HG02852 (cell line): ENCODE measurements around the gene ZFHX3.

Experiments used
- ATAC-seq: cut with Tn5 transposase; IDR thresholded peaks from one replicate; pipeline ENCODE4 v1.9.1; 2021; ENCODE audit warnings: mild to moderate bottlenecking, moderate library complexity; ENCODE audit not compliant: unreplicated experiment

Gene ZFHX3

DNA sequence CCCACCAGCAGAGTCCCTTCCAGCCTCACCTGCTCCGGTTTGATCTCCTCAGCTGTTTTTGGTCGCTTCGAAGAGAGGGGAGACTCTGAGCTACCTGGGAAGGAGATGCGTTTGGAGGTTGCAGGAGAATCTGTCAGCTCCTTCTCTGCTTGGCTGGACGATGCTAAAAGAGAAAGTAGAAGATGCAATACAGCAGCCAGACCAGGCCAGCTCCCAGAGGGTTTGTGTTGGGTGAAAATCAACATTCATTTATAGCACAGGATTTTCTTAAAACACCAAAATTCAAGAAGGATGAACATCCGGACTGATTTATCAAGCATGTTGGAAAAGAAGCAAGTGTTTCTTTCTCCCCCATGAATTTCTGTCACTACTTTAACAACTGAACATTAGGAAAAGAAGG lies 236.1 kb downstream of the ZFHX3 start:
- ATAC-seq: no peak

DNA sequence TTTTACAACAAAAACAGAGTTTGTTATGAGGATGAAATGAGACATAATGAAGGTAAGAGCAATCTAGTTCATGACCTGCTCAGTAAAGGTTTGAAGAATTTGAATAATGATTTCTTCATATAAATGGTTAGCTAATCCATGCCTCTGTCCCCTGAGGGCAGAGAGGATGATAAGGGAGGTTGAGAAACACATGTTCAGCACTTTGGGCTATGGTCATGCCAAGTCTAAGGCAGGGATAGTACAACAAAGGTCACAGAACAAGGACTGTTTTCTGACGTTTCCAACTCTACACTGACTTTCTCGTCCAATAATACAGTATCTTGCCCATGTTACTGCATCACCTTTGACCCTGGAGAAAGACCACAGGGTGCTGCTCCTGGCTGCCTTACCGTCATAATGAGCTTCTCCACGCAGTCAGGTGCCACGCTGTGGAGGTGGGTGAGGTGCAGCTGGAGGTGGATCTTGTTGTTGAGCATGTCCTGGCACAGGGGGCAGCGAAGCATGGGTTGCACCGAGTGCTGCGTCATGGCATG lies 236.7 kb downstream of the ZFHX3 start:
- no peak for ATAC-seq

DNA sequence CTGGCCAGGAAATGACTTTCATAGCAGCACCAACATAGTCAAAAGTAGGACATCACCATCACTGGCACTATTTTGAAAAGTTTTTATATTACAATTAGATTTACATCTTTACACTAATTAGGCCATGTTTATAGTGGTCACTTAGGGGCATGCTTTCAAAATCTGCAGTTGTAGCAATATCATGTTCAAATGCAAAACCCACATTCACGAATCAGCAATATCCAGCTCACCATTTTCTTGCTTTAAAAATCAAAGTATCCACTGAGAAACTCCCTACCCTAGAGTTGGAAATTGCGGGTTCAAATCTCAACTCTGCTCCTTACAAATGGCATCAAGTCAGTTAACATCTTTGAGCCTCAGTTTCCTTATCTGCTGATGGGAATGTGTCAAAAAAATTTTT lies 237.4 kb downstream of the ZFHX3 start:
- no peak for ATAC-seq

DNA sequence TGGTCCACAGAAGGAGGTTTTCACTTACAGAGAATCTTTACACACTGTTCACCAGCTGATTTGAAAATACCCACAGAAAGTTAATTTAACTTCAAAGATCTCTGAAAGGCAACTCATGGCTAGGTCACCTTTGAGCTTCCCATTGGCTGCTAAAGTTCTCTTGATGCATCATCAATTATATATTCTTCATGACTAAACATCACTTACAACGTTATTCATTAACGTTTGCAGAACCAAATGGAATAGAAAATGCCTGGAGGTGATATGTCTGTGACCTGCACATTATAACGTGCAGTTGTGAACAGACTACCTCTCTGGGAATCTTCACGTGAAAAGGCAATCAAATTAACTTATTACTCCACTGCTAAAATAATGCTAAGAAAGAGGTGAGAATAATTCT lies 238.5 kb downstream of the ZFHX3 start:
- ATAC-seq: no peak

DNA sequence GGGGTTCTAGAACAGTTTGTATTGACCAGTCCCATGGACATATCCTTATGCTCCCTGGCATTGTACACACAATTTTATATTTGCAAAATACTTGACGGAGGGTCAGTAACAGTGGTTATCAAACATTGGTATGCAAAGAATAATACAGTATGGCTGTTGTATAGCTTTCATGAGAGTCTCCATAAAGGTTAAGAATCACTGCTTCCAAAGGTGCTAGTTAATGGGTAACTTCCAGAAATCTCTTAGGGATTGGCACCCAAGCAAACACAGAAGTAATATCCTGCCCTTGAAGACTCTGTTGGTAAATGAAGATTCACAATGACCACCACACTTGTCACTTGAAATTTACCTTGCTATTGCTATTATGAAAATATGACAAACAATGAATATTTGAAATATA lies 239.2 kb downstream of the ZFHX3 start:
- ATAC-seq: no peak

DNA sequence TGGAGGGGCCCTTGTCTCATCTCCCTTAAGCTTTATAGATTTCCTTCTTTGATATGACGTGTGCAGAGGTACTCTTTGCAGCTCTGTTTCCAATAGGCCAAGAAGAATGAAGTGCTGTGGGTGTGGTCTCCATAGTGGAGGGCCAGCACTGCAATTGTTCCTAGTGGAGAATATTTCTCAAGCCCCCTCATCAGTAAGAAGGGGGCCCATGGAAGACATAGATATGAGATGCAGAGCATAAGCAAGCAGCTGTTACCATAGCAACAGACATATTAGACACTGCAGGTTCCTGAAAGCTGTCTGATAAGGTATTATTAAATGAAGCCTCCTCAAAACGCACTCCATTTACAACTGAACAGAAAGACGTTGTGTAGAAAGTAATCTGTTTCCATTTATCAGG lies 240.7 kb downstream of the ZFHX3 start:
- ATAC-seq: no peak

DNA sequence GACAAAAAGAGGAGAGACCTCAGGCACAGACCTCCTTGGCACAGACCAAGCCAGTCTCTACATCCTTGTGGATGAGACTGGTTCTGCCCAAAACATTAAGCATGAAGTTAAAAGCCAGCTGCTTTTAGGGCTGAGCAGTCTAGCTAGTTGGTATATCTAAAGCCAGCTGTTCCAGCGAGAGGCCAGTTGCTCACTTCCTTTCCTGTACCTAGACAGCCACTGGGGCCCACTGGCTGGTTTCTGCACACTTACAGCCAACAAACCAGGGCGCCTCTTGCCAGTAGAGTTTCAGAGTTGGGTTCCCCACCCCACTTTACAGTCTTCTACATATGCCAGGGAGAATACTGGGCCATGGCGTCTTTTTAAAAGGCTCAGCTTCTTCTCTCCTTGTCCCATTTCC lies 242.4 kb downstream of the ZFHX3 start:
- ATAC-seq: no peak

DNA sequence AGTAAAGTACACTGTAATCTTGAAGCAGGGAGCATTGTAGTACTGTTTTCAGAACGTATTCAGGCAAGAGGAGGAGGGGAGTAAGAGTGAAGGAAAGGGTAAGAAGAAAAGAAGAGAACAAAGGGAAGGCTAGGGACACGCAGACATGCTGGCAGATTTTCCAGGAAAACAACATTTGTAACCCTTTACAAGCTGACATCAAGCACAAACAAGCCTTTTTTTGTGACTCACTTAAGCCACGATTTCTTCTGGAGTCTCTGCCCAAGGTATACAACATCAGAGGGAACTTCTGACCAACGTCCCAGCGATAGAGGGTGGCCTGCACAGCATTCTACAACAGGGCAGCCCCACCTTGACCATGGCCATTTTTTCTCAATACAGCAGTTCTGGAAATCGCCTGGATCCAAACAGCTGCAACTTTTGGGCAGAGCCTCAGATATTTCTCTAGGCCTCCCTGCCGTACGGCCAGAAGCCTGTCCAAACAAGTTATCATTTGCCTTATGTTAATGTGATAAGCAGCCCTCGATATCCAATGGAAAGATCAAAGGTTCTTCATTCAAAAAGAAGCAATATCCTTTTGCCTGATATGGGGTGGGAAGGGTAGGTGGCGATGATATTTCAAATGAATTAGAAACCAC lies 247.3 kb downstream of the ZFHX3 start:
- ATAC-seq: no peak

DNA sequence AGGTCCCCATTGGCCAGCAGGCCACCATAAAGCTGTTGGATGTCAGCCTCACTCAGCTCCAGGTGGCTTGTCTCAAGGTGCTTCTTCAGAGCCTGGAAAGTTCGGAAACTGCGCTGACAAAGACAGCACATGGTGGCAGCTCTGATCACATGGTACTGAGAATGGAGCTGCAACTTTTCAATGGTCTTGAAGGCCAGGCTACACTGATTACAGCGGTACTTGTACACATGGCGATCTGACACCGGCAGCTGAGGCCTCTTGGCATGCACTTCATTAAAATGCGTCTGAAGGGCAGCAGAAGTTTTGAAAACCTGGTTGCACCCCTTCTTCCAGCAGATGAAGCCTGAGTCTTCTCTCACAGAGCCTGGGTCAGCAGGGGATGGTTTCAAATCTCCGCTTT lies 249.7 kb downstream of the ZFHX3 start:
- ATAC-seq: no peak

DNA sequence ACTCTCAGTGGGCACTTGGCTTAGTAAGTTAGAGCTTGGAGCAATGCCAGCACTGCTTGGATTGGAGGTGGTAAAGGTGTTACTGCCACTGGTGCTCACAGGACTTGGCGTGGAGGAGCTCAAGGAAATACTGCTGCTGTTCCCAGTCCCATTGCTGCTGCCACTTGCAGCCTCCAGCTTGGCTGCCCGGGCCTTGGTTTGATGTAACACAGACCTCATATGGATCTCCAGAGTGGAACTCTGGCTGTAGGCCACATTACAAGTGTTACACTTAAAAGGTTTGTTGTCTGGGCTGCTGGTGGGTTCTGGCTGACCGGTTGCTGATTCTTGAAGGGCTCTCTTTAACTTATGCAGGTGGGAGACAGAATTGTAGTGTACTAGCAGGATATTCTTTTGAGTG lies 250.3 kb downstream of the ZFHX3 start:
- ATAC-seq: no peak

DNA sequence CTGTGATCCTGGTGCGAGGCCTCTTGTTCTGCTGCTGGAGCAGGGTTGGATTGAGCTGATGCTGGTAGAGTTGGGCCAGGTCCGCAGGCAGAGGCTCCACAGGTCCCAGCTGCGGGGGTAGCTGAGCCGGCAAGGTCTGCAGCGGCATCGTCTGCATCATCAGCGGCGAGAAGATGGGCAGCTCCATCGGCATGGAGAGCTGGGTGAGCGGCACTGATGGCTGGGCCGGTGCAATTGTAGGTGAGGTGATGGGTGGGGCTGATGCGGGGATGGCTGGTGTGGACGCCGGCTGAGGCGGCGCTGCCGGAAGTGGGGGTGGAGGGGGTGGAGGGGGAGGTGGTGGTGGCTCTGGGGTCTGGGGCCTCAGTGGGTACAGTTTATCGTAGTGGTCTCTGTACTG lies 251.7 kb downstream of the ZFHX3 start:
- no peak for ATAC-seq

DNA sequence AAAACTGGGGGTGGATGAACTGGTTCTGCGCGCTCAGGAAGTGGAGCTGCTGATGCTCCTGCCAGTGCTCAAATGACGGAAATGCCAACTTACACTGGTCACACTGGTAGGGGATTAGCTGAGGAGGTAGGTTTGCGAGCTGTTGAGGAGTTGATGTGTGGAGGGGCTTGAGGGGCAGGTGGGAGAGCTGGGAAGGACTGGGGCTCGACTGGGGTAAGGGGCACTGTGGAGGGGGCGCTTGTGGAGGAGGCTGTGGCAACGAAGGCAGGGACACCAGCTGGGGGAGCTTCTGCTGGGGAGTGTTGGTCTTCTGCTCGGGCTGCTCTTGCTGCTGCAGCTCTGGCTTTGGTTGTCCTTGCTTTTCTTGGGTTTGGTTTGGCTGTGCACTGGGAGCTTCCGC lies 252.9 kb downstream of the ZFHX3 start:
- ATAC-seq: no peak

DNA sequence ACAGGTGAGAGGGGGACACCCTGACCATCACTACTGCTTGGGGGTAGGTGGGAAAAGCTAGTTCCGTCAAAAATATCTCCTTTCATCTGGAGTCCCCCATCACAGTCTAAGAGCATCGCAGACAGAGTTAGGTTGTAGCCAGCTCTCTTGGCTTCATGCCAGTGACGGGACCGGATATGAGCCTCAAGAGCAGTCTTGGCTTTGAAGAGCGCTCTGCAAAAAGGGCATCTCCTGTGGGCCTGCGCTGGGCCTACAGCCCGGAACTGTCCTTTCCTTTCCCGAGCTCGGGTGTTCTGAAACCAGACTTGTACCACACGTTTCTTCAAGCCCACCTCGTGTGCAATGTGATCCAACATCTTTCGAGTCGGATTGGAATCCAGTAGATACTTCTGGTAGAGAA lies 253.6 kb downstream of the ZFHX3 start:
- ATAC-seq: no peak

DNA sequence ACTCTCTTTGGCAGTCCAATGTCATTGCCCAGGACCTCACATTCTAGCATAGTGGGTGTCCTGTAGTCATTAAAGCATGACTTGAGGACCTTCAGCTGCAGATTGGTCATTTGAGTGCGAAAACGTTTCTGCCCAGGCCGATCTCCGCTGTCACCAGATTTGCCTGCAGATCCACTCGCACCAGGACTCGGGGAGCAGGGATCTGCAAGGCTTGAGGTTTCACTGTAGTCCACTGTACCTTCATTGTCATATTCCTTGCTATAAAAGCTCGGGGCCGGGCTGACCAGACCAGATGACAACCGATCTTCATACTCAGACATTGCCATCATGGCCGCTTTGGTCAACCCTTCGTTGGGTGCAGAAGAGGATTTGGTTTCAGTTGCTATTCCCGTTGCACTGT lies 254.2 kb downstream of the ZFHX3 start:
- no peak for ATAC-seq

DNA sequence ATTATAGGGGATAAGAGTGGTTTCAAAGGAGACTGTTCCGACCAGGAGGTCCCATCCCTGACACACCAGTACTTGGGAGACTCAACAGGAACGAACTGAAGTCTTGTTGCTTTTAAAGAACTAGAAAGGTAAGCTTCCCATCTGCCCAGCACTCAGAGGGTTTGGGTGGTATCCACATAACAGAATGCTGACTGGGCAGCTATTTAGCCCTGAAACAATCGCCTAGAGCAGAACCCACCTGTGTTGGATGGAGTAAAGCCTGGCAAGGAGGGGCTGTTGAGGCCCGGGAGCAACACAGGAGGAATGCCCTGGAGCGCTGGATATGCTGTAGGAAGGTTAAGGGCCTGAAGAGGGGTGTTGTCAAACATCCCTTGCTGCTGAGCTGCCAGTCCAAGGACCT lies 254.9 kb downstream of the ZFHX3 start:
- no peak for ATAC-seq

DNA sequence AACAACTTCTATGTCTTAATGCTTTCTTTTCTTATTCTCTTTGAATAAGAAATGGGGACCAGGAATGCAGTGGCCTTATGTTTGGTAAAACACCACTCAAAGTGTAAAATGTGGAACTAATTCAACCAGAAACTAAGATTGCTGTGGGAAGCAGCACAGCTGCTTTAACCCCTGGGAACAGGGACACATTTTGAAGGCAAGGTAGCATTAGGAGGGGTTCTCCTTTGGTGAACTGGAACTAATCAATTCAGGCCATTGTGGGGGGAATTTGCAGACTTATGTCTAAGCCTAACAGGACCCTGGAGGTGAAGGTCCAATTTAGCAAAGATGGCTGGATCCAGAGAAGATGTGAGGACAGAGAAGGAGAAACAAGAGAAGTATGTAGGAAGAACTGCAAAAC lies 256.1 kb downstream of the ZFHX3 start:
- no peak for ATAC-seq

DNA sequence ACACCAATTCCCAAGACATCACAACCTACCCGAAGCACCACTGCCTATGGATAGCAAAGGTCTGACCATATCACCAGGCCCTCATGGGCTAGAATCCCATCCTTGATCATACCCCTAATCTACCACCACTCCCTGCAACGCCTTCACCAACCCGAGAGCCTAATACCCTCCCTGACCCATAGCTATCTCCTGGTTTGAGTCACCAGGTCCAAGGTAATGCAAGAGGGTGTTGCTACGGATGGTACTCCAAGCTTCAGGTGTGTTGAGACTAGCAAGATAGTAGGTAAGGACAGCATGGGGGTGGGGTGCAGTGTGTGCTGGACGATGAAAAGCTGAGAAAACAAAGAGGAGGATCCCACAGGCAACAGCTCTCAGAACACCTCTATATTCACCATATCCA lies 258.0 kb downstream of the ZFHX3 start:
- ATAC-seq: no peak

DNA sequence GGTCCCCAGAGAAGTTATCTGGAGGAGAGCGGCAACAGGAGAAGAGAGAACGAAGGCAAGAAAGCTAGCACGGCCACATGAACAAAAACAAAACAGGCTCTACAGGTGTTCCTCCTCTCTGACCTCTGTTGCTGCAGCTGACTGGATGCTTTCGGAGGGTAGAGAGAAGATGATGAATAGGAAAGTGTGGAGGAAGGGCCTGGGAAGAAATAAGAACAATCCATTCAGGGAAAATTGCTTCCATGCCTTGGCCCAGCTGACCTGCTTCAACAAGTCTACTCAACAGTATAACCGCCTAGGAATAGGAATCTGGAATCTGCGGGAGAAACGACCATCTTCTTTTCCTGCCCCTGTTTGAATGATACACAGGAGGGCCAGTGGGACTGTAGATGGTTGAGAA lies 258.5 kb downstream of the ZFHX3 start:
- ATAC-seq: no peak

DNA sequence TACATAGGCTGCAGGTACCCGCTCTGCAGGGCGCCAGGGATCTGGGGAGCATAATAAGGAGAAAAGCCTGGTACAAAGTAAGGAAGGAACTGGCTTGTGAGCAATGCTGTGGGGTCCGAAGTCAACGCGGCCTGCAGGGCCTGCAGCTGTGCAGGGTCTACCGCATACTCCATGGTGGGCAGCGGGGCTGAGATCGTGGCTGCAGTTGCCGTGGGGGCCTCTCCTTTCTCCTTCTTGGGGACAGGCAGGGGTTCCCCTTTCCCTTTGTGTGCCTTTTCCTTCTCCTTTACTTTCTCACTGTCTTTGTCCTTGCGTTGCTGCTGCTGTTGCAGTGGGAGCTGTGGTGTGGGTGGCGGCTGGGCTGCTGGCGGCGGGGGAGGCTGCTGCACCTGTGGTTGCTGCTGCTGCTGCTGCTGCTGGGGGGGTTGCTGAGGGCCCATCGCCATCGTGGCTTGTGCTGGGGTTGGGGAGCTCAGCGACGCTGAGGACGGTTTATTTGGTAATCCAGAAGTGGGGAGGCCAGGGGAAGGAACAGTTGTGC lies 259.6 kb downstream of the ZFHX3 start:
- no peak for ATAC-seq

DNA sequence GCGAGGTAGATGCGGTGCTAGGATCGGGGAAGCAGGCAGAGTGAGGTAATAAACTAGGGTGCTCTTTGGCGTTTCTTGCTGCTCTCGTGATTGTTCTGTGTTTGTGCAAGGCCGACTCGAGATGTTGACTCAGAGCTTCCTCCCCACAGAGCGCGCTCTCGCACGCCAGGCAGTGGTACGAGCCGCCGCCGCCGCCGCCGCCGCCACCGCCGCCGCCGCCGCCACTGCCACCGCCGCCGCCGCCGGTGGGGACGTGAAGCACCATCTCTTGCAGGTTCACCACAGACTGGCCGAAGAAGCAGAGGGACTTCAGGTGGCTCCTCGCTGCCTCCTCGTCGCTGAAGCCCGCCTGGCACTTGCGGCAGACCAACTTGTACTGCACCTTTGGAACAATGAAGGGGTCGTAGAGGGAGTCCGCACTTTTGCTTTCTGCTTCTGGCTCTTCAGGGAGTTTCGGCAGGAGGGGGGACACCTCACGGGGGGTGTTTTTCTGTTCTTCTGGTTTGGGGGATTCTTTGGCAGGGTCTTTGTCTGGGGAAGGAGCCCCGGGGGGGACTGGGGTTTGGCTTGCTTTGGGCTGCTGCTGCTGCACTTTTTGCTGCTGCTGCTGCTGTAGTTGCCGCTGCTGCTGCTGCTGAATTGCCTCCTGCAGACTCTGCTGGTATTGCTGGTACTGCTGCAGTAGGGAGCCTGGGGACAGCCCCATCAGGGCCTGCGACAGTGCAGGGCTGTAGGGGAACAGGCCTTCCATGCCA lies 260.2 kb downstream of the ZFHX3 start:
- peak; percentile 90 for ATAC-seq

DNA sequence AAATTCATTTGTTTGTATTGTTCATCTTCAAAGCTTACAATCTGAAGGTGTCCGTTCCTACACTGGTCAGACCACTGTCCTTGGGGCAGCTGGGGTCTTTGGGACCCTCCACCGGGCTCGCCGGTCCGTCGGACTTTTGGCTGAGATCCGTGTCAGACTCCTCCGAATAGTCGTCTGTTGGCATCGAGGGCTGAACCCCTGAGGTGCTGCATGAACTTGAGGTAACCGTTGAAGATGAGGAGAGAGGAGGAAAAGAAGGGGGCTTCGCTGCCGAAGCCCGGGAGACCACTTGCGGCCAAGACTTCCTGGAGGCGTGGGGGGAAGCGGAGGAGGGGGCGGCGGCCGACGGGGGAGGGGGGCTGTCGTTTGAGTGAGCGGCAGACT lies 260.8 kb downstream of the ZFHX3 start:
- no peak for ATAC-seq

DNA sequence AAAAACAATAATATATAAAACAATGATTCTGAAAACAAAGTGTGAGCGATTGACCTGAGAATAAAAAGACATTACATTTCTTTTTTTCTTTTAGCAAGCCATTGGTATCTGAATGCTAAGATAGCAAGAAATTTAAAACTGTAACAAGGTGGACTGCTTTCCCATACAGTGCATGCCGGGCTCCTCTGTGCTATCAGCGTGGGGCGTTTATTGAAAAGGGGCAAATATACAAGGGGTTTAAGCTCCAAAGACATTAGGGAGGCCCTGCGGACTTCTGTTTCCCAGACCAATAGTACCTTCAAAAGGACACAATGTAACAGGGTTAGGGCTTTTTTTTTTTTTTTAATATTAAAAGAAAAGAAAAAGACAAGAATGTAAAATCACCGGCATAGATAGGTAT lies 261.3 kb downstream of the ZFHX3 start:
- ATAC-seq: no peak
